Measurements from ENCODE around the gene NACAD.
A peak's percentile ranks its signal among the peaks of the same experiment; 100 is the strongest.

DNA sequence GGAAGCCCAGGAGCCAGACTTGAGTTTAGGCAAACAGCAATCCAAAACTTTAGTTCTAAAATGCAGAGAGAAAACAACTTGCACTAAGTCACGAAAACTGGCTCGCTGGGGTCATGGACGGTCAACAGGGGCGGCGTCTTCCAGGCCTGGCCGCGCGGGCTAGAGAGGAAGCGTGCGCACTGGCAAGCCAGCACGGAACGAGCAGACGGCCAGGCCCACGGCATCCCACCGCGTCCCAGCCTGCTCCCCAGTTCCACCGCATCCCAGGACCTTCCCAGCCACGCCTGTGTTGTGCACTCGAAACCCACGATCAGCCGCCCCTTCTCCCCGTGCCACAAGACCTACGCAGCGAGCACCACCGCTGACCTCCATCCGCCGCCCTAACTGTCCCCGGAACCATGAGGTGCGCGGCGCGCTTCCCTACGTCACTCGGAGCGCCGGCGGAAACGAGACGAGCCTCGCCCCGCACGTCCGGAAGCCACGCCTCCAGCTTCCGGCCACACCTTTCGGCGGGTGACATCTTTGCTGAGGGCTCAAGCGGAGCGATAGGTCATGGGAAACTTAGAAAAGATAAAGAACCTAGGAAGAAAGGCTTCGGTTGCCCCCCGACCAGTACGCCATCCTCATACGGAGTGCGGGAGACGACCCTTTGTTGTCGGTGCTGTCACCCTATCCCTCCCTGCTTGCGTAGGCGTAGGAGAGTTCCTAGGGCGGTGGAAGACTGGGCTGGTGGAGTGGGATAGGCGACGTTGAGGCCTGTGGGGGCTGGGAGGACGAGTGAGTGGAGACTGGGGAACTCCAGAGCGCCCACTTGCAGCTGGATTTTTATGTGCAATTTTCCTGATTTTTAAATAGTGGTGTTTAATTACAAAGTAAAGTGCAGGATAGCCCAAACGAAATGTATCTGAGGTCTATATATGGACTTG lies 22.8 kb upstream of the NACAD start, which contains the start of gene TBRG4:
- TF ChIP-seq, protein P1, sequence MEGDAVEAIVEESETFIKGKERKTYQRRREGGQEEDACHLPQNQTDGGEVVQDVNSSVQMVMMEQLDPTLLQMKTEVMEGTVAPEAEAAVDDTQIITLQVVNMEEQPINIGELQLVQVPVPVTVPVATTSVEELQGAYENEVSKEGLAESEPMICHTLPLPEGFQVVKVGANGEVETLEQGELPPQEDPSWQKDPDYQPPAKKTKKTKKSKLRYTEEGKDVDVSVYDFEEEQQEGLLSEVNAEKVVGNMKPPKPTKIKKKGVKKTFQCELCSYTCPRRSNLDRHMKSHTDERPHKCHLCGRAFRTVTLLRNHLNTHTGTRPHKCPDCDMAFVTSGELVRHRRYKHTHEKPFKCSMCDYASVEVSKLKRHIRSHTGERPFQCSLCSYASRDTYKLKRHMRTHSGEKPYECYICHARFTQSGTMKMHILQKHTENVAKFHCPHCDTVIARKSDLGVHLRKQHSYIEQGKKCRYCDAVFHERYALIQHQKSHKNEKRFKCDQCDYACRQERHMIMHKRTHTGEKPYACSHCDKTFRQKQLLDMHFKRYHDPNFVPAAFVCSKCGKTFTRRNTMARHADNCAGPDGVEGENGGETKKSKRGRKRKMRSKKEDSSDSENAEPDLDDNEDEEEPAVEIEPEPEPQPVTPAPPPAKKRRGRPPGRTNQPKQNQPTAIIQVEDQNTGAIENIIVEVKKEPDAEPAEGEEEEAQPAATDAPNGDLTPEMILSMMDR (IDR thresholded peaks at IDR 0.05; ENCODE audit: poor library complexity, severe bottlenecking): peak; percentile 82
- peak; percentile 81 for TF ChIP-seq EP300 (conservative IDR thresholded peaks at IDR 0.05; ENCODE audit: poor library complexity, severe bottlenecking)
